Measurements from ENCODE around the gene PCDHA8.
"Not testable (repeated sequence)": the region's sequence is repeated elsewhere in the genome, so short reads cannot be mapped to it uniquely, and the experiment has no call there.

The PCDHA8 gene

GRCh38 chr5:140828362-140828737 is 12.6 kb upstream of the PCDHA8 start:
- no peak for DNase-seq

GRCh38 chr5:140829511-140830501 is 11.2 kb upstream of the PCDHA8 start:
- not testable (repeated sequence) for DNase-seq

GRCh38 chr5:140833993-140834392 is 7.0 kb upstream of the PCDHA8 start, which contains the start of gene PCDHA7:
PCDHA7 (plus strand) TSS chr5:140834269; CDS start chr5:140834384, 115 bp downstream.
- DNase-seq, result peak; percentile 6

- DNase-seq, result not testable (repeated sequence)
Measured at GRCh38 chr5:140834439-140835008, 6.5 kb upstream of the PCDHA8 start.

GRCh38 chr5:140835622-140836510 is 5.1 kb upstream of the PCDHA8 start:
- no peak for DNase-seq

- no peak for DNase-seq
Measured at GRCh38 chr5:140842798-140843733, 2.1 kb downstream of the PCDHA8 start.

GRCh38 chr5:140848139-140849102 is 7.4 kb downstream of the PCDHA8 start, which contains the start of gene PCDHA9:
PCDHA9 (plus strand) TSS chr5:140848382; CDS start chr5:140848496, 114 bp downstream.
- not testable (repeated sequence) for DNase-seq

- not testable (repeated sequence) for DNase-seq
Measured at GRCh38 chr5:140849831-140850634, 9.0 kb downstream of the PCDHA8 start.

- no peak for DNase-seq
Measured at GRCh38 chr5:140855772-140856674, 15.0 kb downstream of the PCDHA8 start, which contains the start of gene PCDHA10. PCDHA10 (plus strand) TSS chr5:140855897; CDS start chr5:140856049, 152 bp downstream.

- no peak for DNase-seq
Measured at GRCh38 chr5:140857177-140857986, 16.4 kb downstream of the PCDHA8 start.

- no peak for DNase-seq
Measured at GRCh38 chr5:140857987-140858240, 16.9 kb downstream of the PCDHA8 start.

GRCh38 chr5:140862441-140863295 is 21.7 kb downstream of the PCDHA8 start:
- DNase-seq, result no peak

- peak; percentile 8 for DNase-seq
Measured at GRCh38 chr5:140868721-140869554, 28.0 kb downstream of the PCDHA8 start, which contains the start of gene PCDHA11. PCDHA11 (plus strand) TSS chr5:140868957; CDS start chr5:140869104, 147 bp downstream.

- DNase-seq, result no peak
Measured at GRCh38 chr5:140869555-140869886, 28.5 kb downstream of the PCDHA8 start.

Measured in hematopoietic multipotent progenitor cell treated with erythropoietin and hydrocortisone succinate and interleukin-3 and kit ligand, for 6 days (in vitro differentiated cells).